Natural killer cell (primary cell): ENCODE results near the gene COL27A1. TPM values are rescaled to one million over a fixed set of nuclear protein-coding genes. Genes with fewer than 3 reads are reported as not detected.

Experiments
- ATAC-seq, 3 donors: fragments of 150-1000 bp in 2 of 3; fragments of 200-7000 bp in 1 of 3; cut with Tn5 transposase; 1 replicate in 1 of 3; 2 replicates in 2 of 3; pipeline ENCODE4 v1.10.0; 2021; ENCODE audit warnings: mild to moderate bottlenecking in 2 of 3, moderate library complexity in 2 of 3
- DNase-seq, 2 donors: peaks; one replicate each; pipeline versions ENCODE4 v3.0.0 to v3.0.0-alpha.2; 2013 to 2021; ENCODE audit warnings: mixed read lengths in 1 of 2
- H3K27ac ChIP-seq: one replicate; pipeline ENCODE4 v1.5.1; 2013; ENCODE audit warnings: mild to moderate bottlenecking, low read length
- H3K27me3 ChIP-seq: one replicate; pipeline ENCODE4 v1.6.1; 2013; ENCODE audit warnings: low read length; ENCODE audit not compliant: control insufficient read depth, insufficient read depth
- H3K36me3 ChIP-seq: one replicate; pipeline ENCODE4 v1.6.1; 2013; ENCODE audit warnings: low read length; ENCODE audit not compliant: control insufficient read depth, insufficient read depth
- H3K4me1 ChIP-seq: one replicate; pipeline ENCODE4 v1.6.1; 2013; ENCODE audit warnings: low read length; ENCODE audit not compliant: control insufficient read depth, insufficient read depth
- H3K4me3 ChIP-seq: one replicate; pipeline ENCODE4 v1.5.1; 2013; ENCODE audit warnings: low read length
- H3K9me3 ChIP-seq: one replicate; pipeline ENCODE4 v1.6.1; 2013; ENCODE audit warnings: low read length; ENCODE audit not compliant: control insufficient read depth, insufficient read depth
- H3K27ac Mint-ChIP-seq, 2 donors: one replicate each; pipeline ENCODE4 v1.8.0; 2022; ENCODE audit warnings: mild to moderate bottlenecking in 2 of 2, mixed read lengths in 2 of 2, moderate library complexity in 1 of 2
- H3K27me3 Mint-ChIP-seq, 2 donors: one replicate each; pipeline ENCODE4 v1.8.0; 2022; ENCODE audit warnings: low read depth in 2 of 2, mixed read lengths in 2 of 2
- H3K36me3 Mint-ChIP-seq: one replicate; pipeline ENCODE4 v1.8.0; 2022; ENCODE audit warnings: mixed read lengths
- H3K4me1 Mint-ChIP-seq, 2 donors: one replicate each; pipeline ENCODE4 v1.8.0; 2022; ENCODE audit warnings: mixed read lengths in 2 of 2
- H3K4me3 Mint-ChIP-seq: one replicate; pipeline ENCODE4 v1.8.0; 2022; ENCODE audit warnings: mild to moderate bottlenecking, moderate library complexity, mixed read lengths
- H3K9me3 Mint-ChIP-seq, 2 donors: one replicate each; pipeline ENCODE4 v1.8.0; 2022; ENCODE audit warnings: mixed read lengths in 2 of 2
- WGBS: methylation state at CpG from one replicate; pipeline ENCODE4 v1.1.7; 2013; ENCODE audit warnings: missing lambda C conversion rate; ENCODE audit not compliant: insufficient coverage; 5-methylcytosine and 5-hydroxymethylcytosine counted together
- intact Hi-C: fragments of 100-400 bp; cut with micrococcal nuclease; formaldehyde crosslinking; loops from one replicate; pipeline ENCODE4 v1.14.2; 2022
- total RNA-seq, 4 donors: library from RNA; stranded (reverse); fragments of 120-200 nt in 1 of 4; gene quantifications; one replicate each; pipeline versions ENCODE4 v1.2.3 to v1.2.4, GENCODE V29; 2013 to 2022
- TF ChIP-seq, protein P1 (sequence below): fragments of 200-600 bp; IDR thresholded peaks from one replicate; pipeline ENCODE4 v1.8.0; 2022; ENCODE audit warnings: antibody characterized with exemption

Gene COL27A1
- total RNA-seq, 3 donors from 2014 or later (not counting 1 experiment from before 2014, with no cell fraction given), result not detected

DNA sequence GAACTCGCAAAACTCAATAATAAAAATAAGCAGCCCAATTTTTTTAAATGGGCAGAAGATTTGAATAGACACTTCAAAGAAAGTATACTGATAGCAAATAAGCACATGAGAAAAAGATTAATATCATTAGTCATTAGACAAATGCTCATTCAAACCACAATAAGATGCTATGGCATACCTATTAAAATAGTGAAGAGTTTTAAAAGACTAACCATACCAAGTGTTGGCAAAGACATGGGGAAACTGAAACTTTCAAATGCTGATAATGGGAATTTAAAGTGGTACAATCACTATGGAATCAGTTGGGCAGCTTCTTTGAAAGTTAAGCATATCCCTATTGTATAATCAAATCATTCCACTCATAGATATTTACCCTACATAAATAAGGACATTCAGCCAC lies 141.0 kb downstream of the COL27A1 start:
- no peak for DNase-seq
- intact Hi-C loops, result no loop called here
- peaks cover 4% of the 10 kb centered on the region for H3K9me3 ChIP-seq
- peaks cover 0 to 4% of the 10 kb centered on the region in 2 donors for H3K9me3 Mint-ChIP-seq
- no peak overlapping the region for H3K27ac ChIP-seq
- H3K27ac Mint-ChIP-seq, result no peak overlapping the region
- H3K4me3 Mint-ChIP-seq, result no peak overlapping the region
- TF ChIP-seq, protein P1, sequence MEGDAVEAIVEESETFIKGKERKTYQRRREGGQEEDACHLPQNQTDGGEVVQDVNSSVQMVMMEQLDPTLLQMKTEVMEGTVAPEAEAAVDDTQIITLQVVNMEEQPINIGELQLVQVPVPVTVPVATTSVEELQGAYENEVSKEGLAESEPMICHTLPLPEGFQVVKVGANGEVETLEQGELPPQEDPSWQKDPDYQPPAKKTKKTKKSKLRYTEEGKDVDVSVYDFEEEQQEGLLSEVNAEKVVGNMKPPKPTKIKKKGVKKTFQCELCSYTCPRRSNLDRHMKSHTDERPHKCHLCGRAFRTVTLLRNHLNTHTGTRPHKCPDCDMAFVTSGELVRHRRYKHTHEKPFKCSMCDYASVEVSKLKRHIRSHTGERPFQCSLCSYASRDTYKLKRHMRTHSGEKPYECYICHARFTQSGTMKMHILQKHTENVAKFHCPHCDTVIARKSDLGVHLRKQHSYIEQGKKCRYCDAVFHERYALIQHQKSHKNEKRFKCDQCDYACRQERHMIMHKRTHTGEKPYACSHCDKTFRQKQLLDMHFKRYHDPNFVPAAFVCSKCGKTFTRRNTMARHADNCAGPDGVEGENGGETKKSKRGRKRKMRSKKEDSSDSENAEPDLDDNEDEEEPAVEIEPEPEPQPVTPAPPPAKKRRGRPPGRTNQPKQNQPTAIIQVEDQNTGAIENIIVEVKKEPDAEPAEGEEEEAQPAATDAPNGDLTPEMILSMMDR, result no peak
- no peaks in the 10 kb centered on the region for H3K4me1 Mint-ChIP-seq
- H3K4me3 ChIP-seq, result no peak overlapping the region
- no peaks in the 10 kb centered on the region for H3K36me3 ChIP-seq
- peaks cover 14 to 33% of the 10 kb centered on the region in 2 donors for H3K27me3 Mint-ChIP-seq
- WGBS, result no CpG with 5 or more reads among the region's 1 CpG
- H3K4me1 ChIP-seq, result no peaks in the 10 kb centered on the region
- peaks cover 2% of the 10 kb centered on the region for H3K27me3 ChIP-seq
- ATAC-seq, result no peak
- H3K36me3 Mint-ChIP-seq, result peaks cover 16% of the 10 kb centered on the region

DNA sequence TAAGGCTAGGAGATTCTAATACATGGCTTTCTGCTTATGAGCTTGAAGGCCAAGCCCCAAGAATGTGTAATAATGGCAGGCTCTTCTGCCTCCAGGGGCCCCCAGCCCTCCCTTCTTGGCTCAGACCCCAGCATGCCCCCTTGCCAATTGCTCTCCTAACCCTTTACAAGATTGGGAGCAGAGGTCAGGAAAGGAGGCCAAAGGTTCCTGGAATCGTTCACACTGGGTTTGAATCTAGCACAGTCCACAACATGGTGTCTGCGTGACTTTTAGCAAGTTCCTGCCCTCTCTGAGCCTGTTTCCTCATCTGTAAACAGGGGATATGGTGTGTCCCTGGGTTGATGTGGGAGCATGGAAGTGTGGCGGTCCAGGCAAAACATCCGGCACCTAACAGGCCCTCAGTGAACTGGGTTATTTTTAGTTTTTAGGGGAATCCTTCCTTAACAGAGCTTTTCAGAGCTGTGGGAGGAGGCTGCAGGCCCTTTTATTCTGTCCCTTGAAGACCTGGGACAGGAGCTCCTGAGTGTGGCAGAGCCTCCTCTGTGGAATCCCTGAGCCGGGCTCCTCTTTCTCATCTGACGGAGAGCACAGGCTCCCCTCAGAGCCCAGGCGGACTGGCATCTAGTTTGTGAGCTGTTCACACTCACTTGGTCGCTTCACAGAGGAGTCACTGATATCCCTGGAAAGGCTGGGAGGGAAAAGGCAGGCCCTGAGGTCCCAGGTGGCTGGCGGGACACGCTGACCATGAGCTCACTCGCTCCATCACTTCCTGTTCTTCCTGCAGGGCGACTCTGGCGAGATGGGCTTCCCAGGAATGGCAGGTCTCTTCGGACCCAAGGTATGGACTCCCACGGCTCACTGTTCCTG lies 144.2 kb downstream of the COL27A1 start:
- Histone ChIP-seq H3K4me1 (no peaks in the 10 kb centered on the region), H3K27me3 (peaks cover 2% of the 10 kb centered on the region), H3K36me3 (no peaks in the 10 kb centered on the region), H3K4me3 (no peak overlapping the region), H3K27ac (no peak overlapping the region), H3K9me3 (peaks cover 4% of the 10 kb centered on the region)
- Mint-ChIP-seq H3K27me3 (peaks cover 4 to 15% of the 10 kb centered on the region in 2 donors), H3K4me3 (no peak overlapping the region), H3K36me3 (peaks cover 9% of the 10 kb centered on the region), H3K9me3 (peaks cover 0 to 4% of the 10 kb centered on the region in 2 donors), H3K4me1 (no peaks in the 10 kb centered on the region), H3K27ac (no peak overlapping the region)
- TF ChIP-seq, protein P1, result no peak
- WGBS, result 89% methylated on average over 15 of the region's 15 CpGs
- intact Hi-C loops, result no loop called here
- DNase-seq (peak in 1 of 2 donors; percentile 1), ATAC-seq (no peak)

DNA sequence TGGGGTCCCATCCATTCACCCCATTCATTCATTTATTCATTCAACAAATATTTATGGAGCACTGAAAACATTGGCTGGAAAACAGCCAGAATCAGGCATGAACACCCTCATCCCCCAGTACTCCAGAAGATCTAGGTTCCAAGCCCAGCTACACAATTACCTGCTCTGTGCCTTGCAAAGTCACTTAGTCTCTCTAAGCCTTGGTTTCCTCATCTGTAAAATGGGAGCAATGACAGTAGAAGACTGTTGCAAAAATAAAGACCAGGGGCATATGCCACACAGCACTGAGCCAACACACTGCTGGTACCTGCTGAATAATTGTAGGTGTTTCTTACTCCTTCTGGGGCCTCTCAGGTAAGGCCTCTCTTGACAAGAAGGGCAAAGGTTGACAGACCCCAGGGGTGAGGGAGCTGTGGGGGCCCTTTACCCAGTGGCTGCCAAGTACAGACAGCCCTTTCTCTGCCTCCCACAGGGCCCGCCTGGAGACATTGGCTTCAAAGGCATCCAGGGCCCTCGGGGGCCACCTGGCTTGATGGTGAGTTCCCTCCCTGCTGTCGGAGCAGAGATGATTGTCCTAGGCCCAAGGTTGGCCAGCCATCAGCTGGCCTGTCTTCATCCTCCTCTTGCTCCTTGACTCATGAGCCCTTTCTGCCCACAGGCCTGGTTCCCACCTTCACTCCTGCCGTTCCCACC lies 145.0 kb downstream of the COL27A1 start:
- Mint-ChIP-seq H3K27ac (no peak overlapping the region), H3K4me1 (no peaks in the 10 kb centered on the region), H3K9me3 (no peaks in the 10 kb centered on the region), H3K27me3 (peaks cover 0 to 7% of the 10 kb centered on the region in 2 donors), H3K4me3 (no peak overlapping the region), H3K36me3 (peaks cover under 1% of the 10 kb centered on the region)
- H3K36me3 ChIP-seq, result no peaks in the 10 kb centered on the region
- TF ChIP-seq, protein P1, result no peak
- intact Hi-C loops, result no loop called here
- peaks cover 4% of the 10 kb centered on the region for H3K9me3 ChIP-seq
- peaks cover 2% of the 10 kb centered on the region for H3K27me3 ChIP-seq
- no peak for ATAC-seq
- H3K4me1 ChIP-seq, result no peaks in the 10 kb centered on the region
- H3K4me3 ChIP-seq, result no peak overlapping the region
- DNase-seq, result peak in 1 of 2 donors; percentile 9
- no peak overlapping the region for H3K27ac ChIP-seq
- 90% methylated on average over 4 of the region's 4 CpGs for WGBS
